SK-N-MC (cell line): Measurements from ENCODE around the gene HOXB4.
A peak's percentile ranks its signal among the peaks of the same experiment; 100 is the strongest.

Experiments
- DNase-seq: peaks from one replicate; pipeline ENCODE4 v3.0.0-alpha.2; 2011; ENCODE audit warnings: low read depth, low spot score
- H3K27ac ChIP-seq: fragments of 200-600 bp; sonication (generic); 2 replicates; pipeline ENCODE4 v1.5.1; 2016; ENCODE audit warnings: mixed run types
- H3K36me3 ChIP-seq: fragments of 200-600 bp; sonication (generic); 2 replicates; pipeline ENCODE4 v1.6.1; 2017; ENCODE audit warnings: antibody characterized with exemption, low read length, mixed read lengths; ENCODE audit not compliant: insufficient read depth
- H3K4me3 ChIP-seq: fragments of 200-600 bp; sonication (generic); 2 replicates; pipeline ENCODE4 v1.5.1; 2016
- H3K9ac ChIP-seq: fragments of 200-600 bp; sonication (generic); 2 replicates; pipeline ENCODE4 v1.8.0; 2017; ENCODE audit warnings: mixed run types, mixed read lengths; ENCODE audit not compliant: insufficient read length
- H3K9me3 ChIP-seq: fragments of 200-600 bp; sonication (generic); 2 replicates; pipeline ENCODE4 v1.6.1; 2017; ENCODE audit warnings: low read depth, mild to moderate bottlenecking, antibody characterized with exemption, low read length, moderate library complexity, mixed read lengths
- EZH2 ChIP-seq: fragments of 200-600 bp; sonication (generic); IDR thresholded peaks from one replicate; pipeline ENCODE4 v1.6.1; 2017; ENCODE audit warnings: antibody characterized with exemption
- FOXP2 ChIP-seq: optimal IDR thresholded peaks from 2 replicates; pipeline ENCODE3; 2011; ENCODE audit warnings: mild to moderate bottlenecking, moderate library complexity; ENCODE audit not compliant: insufficient read depth; ENCODE audit errors: extremely low read length, control extremely low read depth
- POLR2AphosphoS5 ChIP-seq: IDR thresholded peaks from 2 replicates; pipeline ENCODE4 v1.6.1; 2012; ENCODE audit warnings: mild to moderate bottlenecking, low read depth, low read length, borderline replicate concordance

The HOXB4 gene

DNA sequence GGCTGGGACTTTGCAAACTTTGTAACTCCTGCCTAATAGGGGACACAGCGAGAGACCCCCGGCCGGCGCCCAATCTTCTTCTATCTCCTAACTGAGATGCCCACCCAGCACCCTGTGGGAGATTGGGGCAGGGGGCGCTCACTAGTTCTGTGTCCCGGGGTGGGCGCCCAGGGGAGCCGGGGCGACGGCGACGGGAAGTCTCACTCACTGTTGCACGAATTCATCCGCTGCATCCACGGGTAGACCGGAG lies 19.3 kb upstream of the HOXB4 start:
- no peaks in the 10 kb centered on the region for H3K9me3 ChIP-seq
- H3K27ac ChIP-seq = no peak overlapping the region
- H3K9ac ChIP-seq = no peak overlapping the region
- DNase-seq = no peak
- no peak overlapping the region for H3K4me3 ChIP-seq
- TF ChIP-seq EZH2 (no peak), POLR2AphosphoS5 (no peak), FOXP2 (no peak)
- peaks cover 16% of the 10 kb centered on the region for H3K36me3 ChIP-seq

DNA sequence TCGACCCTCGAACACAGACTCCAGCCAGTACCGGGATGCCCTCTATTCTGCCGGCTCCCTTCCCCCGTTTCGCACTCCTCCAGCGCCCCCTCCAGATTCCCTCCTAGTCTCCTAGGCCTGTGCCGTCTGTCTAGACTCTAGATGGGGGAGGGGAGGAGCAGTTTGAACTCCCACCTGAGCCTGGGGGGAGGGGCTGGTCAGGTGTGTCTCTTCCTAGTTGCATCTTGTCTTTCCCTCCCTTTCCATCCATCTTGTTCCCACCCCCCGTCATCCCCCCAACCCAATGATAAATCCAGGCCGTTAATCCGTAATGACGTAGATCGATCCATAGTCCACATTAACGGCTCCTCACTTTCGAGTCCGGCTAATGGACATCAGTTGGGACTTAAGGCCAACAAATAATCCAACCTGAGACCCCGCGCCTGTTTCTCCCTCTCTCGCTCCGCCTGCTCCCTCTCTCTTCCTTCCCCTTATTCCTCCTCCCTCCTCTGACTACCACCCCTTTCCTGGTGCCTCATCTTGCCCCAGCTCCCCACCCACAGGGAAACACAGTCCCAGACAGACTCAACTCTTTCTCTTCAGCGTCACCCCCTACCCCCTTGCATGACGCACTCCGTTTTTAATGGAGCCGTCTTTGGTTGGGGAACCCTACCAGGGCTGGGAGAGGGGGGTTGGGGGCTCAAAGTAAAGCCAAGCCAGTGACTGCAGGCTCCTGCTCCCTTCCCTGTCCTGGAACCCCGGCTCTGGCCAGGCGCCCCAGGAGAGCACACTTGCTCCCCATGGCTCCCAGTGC lies 18.8 kb upstream of the HOXB4 start:
- no peak overlapping the region for H3K9ac ChIP-seq
- peaks cover 19% of the 10 kb centered on the region for H3K36me3 ChIP-seq
- no peak overlapping the region for H3K27ac ChIP-seq
- no peak for DNase-seq
- no peaks in the 10 kb centered on the region for H3K9me3 ChIP-seq
- TF ChIP-seq EZH2 (no peak), FOXP2 (no peak), POLR2AphosphoS5 (no peak)
- no peak overlapping the region for H3K4me3 ChIP-seq

DNA sequence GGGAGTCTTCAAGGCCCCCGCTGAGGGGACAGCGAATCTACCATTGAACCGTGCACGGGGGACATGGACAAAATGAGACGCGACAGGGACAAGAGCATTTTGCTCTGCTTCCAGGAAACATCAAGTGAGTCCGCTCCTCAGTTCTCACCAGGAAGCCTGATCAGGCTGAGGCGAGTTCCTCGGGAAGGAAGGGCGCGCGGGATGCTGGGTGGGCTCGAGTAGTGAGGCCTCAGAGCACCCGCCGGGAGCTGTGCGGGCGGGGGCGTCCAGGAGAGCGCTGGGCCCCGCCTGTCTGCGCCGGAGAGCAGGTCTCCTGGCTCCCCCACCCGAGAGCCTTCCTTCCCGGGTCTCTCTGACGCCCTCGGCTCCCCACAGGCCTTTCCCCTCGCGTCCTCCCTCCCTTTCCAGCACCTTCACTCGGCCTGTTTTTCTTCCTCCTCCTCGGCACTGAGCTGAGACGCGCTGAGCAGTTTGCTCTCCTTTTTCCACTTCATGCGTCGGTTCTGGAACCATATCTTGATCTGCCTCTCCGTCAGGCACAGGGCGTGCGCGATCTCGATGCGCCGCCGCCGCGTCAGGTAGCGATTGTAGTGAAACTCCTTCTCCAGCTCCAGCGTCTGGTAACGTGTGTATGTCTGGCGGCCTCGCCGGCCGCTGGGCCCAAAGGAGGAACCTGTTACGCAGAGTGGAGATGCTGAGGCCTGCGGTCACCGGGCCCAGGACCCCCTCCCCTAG lies 18.0 kb upstream of the HOXB4 start:
- TF ChIP-seq POLR2AphosphoS5 = no peak
- TF ChIP-seq EZH2 = no peak
- TF ChIP-seq FOXP2 = no peak
- Histone ChIP-seq H3K27ac (peak overlapping the region; percentile 96; the same call in 1 of the 2 replicates), H3K4me3 (no peak overlapping the region), H3K9ac (no peak overlapping the region), H3K36me3 (peaks cover 25% of the 10 kb centered on the region), H3K9me3 (no peaks in the 10 kb centered on the region)
- no peak for DNase-seq

DNA sequence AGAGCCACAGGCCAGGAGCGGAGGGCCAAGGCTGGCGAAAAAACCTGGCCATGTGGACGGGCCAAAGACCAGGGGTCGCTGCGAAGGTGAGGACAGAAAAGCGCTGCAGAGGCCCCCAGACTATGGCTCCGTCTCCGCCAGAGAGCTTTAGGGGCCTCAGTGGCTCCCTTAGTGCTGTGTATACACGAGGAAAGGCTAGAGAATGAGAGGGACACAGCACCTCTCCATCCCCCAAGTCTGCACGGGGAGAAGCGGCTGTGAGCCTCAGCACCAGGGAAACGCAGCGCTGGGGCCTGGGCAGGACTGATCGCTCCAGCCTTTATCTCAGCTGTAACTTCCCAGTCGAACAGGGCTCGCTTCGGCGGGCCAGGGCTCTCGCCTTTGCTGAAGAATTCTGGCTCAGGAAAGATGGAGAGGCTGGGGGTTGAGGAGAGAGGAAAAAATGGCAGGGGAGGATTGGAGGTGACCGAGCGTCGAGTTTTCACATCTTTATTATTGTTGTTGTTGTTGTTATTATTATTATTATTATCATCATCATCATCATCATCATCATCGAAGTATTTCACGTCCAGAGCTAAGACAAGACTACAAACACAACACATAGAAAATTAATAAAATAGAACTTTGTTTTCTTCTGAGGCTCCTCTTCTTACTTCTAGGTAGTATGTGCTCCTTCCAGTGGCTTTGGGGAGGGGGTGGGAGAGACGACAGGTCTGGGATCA lies 17.3 kb upstream of the HOXB4 start:
- Histone ChIP-seq H3K9ac (no peak overlapping the region), H3K27ac (peak overlapping the region; percentile 96), H3K4me3 (no peak overlapping the region), H3K9me3 (no peaks in the 10 kb centered on the region), H3K36me3 (peaks cover 30% of the 10 kb centered on the region)
- DNase-seq = no peak
- TF ChIP-seq EZH2 = no peak
- no peak for TF ChIP-seq FOXP2

DNA sequence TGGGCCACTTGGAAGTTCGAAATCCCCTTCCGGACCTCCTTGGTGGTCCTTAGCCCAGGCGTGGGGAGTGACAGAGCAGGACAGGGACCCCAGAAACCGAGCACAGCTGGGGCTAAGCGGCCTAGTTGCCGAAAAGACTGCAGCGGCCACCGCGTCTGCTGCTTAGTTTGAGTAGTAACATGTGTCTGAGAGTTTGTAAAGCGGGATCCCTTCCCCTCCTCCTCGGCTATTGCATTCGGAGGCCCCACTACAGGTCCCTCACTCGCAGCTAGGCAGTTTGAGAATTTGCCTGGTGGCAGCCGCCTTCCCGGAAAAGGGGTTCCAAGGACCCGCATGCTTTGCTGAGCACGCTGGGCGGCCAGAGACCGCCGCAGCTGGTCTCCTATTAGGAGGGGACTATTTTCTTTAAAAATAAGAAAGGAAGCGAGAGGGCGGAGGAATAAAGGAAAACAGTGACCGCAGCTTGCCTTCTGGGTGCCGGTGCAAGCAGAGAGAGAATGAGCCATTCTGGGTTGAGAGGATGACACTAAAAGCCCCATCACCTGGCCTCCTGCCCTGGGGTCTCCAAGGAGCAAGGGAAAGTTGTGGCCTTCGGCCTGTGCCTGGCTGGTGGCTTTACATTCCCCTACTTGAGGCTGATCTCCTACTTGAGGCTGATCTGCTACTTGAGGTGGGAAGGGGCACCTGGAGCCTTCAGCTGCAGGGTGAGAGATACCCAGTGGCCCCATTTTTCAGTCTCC lies 16.6 kb upstream of the HOXB4 start:
- Histone ChIP-seq H3K4me3 (peak overlapping the region; percentile 76), H3K9ac (peak overlapping the region; percentile 67), H3K9me3 (no peaks in the 10 kb centered on the region), H3K27ac (peak overlapping the region; percentile 96), H3K36me3 (peaks cover 30% of the 10 kb centered on the region)
- DNase-seq = no peak
- TF ChIP-seq EZH2 = no peak
- TF ChIP-seq FOXP2 = no peak
- no peak for TF ChIP-seq POLR2AphosphoS5

DNA sequence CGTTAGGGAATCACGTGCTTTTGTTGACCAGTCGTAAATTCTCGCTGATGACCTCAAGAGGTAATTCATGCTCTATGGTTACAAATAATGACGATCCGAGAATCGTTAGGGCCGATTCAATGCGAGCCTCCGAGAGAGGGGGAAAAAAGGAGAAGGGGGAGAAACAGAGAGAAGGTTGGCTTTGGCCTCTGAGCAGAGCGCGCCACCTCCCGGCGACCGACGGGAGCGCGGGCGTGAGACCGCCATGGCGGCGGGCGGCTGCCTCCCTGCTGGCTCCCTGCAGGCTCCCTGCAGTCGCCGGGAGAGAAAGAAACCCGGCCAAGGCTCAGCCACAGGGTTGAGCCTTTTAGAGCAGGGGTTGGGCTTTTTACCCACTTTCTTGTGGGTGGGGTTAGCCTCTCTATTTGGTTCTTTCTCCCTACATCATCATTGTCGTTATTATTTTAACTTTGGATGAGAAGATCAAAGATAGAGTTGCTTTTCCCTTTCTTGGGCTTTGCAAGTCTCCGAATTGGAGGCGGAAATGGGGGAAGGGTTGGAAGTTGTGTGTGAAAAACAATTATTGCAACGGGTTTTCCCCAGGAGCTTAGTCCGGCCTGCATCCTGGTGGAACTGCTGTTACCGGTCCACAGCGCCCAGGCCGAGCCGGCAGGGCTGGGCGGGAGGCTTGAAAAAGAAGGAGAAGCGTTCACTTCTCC lies 15.8 kb upstream of the HOXB4 start:
- Histone ChIP-seq H3K4me3 (peak overlapping the region; percentile 76), H3K27ac (peak overlapping the region; percentile 96), H3K9ac (peak overlapping the region; percentile 67), H3K9me3 (no peaks in the 10 kb centered on the region), H3K36me3 (peaks cover 30% of the 10 kb centered on the region)
- TF ChIP-seq FOXP2 (no peak), POLR2AphosphoS5 (no peak), EZH2 (no peak)
- no peak for DNase-seq

DNA sequence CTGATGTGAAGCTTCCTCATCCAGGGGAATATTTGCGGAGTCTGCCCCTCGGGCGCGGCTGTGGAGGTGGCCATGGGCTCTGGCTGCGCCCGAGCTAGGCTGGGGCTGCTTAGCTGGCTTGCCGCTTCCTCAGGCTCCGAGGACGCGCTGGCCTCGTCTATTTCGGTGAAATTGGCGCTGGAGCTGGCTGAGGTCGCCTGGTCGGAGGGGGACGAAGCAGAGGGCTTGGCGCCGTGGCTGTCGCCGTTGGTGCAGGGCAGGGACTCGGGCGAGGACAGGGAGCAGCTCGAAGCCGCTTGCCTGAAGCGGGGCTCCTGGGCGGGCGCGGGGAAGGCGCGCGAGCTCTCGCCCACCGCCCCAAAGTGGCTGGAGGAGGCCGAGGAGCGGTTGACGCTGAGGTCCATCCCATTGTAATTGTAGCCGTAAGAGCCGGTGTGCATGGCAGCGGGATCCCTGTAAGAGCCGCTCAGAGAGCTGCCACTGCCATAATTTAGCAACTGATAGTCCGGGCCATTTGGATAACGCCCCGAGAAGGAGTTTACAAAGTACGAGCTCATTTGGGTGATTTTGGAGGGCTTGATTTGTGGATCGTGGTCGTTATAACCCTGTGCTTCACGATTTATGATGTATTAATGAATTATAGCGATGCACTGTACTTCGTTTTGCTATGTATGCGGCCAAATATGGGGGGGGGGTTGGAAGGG lies 15.1 kb upstream of the HOXB4 start, which contains the start of gene HOXB5:
Gene HOXB5 (minus strand): TSS at position 654 of the 704 bp plus-strand sequence. CDS start 97 bp downstream, at position 557.
- Histone ChIP-seq H3K4me3 (peak within 1 kb of the TSS; percentile 76), H3K9me3 (no peaks in the 10 kb centered on the region), H3K9ac (peak within 1 kb of the TSS; percentile 67), H3K36me3 (peaks cover 29% of the 10 kb centered on the region), H3K27ac (peak within 1 kb of the TSS; percentile 96)
- no peak for DNase-seq
- TF ChIP-seq POLR2AphosphoS5 = no peak
- no peak for TF ChIP-seq EZH2
- no peak for TF ChIP-seq FOXP2
